HS-27A (cell line): ENCODE measurements around the gene STAC.
"Not testable (repeated sequence)": the region's sequence is repeated elsewhere in the genome, so short reads cannot be mapped to it uniquely, and the experiment has no call there.

Source experiments
- DNase-seq: peaks from one replicate; pipeline ENCODE4 v3.0.0-alpha.2; 2012; ENCODE audit warnings: low read depth, missing footprints

The STAC gene

DNA sequence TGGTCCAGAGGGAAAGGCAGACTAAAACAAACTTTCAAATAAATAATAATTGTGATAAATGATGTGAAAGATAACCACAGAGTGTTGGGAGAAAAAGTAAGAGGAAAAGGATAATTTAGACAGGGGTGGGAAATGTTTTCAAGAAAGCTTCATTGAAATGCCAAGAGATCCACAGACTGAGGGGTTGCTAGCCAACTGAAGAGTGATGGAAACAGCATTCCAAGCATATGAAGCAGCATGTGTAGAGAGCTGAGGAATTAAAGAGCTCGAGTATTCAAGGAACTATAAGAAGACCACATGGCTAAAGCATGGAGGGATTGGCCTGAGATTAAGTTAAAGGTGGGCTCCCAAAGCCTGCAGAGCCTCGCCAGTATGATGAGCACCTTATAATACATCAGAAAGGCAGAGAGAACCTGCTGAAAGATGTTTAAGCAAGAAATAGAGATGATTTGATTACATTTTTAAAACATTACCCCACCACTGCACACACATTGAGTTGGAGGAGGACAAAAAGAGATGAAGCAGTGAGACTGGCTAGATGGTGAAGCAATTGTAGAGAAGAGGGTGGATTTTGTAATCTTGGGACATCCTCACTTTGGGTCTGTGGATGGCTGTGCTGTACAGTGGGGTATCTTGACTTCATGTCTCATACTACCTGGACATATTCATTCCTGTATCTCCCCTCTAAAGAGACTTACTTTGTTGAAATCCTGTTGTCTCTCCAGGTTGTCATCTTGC, 100.8 kb downstream of the STAC start:
- no peak for DNase-seq

GRCh38 chr3:36482256-36482655, 102.0 kb downstream of the STAC start:
- no peak for DNase-seq

- no peak for DNase-seq
These were observed 102.6 kb downstream of the STAC start for GRCh38 chr3:36482880-36483279.

DNA sequence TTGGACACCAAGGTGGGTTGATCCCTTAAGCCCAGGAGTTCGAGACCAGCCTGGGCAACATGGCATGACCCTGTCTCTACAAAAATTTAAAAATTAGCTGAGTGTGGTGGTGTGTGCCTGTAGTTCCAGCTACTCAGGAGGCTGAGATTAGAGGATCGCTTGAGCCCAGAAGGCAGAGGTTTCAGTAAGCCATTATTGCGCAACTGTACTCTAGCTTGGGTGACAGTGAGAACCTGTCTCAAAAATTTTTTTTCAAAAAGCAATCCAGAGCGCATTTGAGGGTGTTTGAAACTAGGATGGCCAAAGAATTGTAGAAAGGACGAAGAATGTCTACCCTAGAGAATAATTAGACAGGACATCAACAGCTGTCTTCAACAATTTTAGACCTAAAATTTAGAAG, 103.4 kb downstream of the STAC start:
- DNase-seq: no peak

DNA sequence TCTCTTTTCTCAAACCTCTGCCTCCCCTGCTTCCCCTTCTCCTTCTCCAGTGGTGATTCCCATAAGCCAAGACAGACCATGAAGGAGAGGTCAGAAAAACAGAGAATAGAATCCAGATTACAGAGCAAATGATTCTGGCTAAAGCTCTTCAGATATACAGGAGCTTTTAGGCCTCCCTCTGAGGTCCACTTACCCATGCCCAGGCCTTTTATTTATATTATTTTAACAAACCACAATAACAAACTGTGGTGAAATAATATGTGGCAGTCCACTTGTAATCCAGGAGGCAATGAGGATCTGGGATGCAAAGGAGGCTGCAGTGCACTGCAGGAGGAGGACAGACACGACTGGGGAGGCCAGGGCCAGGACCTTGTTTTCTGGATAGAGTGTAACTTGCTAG, 104.1 kb downstream of the STAC start:
- no peak for DNase-seq

- DNase-seq: no peak
These were observed 105.9 kb downstream of the STAC start for GRCh38 chr3:36486009-36486795.

DNA sequence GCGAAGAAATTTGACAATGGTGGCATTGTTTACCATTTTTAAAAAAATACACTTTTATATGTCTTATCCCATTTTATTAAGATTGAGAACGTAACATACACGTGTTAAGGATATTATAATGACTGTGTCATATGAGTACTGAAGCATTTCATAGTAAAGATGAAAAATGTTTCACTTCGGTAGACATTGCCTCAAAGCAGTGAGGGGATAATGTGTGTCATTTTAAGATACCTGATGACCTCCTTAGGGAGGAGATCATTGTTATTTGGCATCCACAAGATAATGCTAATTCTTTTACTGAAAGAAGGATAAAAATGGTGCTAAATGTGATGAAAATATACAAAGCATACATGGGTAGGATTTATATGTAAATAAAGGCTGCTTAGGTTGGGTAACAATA, 107.3 kb downstream of the STAC start:
- no peak for DNase-seq

GRCh38 chr3:36488077-36488789, 107.9 kb downstream of the STAC start:
- no peak for DNase-seq

- no peak for DNase-seq
These were observed 108.8 kb downstream of the STAC start for GRCh38 chr3:36489101-36489500.

- DNase-seq: no peak
These were observed 109.5 kb downstream of the STAC start for GRCh38 chr3:36489679-36490425.

GRCh38 chr3:36493051-36493450, 112.7 kb downstream of the STAC start:
- no peak for DNase-seq

- DNase-seq: no peak
These were observed 114.3 kb downstream of the STAC start for GRCh38 chr3:36494461-36495109.

DNA sequence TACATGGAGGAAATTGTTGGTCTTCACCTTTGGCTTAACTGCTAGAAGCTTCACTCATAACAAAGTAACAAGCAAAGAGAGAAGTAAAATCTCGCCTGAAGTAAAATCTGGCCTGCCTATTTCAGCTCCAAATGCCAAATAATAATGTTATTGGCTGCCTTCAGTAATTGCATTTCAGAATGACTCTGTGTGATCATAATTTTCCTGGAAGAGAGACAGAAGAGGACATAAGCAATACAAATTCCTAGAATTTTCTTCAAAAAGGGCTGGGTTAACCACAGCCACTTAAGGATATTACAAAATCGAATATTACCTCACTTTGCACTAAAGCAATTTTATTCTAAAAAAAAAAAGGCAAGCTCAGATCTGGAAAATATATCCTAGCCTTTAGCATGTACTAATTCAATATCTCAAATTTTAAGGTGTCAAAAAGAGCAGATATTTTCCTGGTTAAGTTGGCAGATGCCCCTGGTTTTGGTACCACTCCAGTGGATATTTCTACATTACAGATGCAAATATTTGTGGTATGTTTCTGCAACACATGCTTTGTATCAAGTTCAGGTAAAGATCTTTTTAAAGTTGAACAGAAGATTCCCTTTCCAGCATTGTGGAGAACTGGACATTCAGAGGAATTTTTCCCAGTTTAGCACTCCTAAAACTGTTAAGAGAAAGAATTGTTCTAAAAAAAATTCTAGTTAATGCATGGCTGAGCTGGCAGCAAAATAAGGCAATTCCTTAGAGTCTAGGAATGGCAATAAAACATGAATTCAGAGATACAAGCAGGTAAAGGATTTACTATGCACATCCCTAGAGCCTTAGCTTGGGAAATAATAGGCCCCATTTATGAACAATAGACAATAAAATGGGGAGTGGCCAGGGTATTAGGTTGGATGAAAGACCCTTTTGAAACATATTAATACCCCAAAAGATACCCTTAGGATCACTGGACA, 116.7 kb downstream of the STAC start:
- peak; percentile 8 for DNase-seq

GRCh38 chr3:36500053-36500452, 119.7 kb downstream of the STAC start:
- DNase-seq: not testable (repeated sequence)

DNA sequence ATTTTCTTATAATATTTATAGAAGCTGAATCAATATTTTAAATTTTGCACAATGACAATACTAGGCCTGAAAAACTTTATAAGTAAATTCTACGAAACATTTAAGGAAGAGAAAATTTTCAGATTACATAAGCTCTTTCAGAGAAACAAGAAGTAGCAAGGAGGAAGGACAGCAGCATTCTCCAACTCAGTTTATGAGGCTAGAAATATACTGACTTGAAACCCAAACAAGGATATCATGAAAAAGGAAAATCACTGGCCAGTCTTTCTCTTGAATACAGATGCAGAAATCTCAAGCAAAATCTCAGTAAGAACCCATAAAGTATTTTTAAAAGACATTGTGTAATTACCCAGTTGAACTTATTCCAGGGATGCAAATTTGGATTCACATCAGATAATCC, 121.3 kb downstream of the STAC start:
- DNase-seq: no peak

DNA sequence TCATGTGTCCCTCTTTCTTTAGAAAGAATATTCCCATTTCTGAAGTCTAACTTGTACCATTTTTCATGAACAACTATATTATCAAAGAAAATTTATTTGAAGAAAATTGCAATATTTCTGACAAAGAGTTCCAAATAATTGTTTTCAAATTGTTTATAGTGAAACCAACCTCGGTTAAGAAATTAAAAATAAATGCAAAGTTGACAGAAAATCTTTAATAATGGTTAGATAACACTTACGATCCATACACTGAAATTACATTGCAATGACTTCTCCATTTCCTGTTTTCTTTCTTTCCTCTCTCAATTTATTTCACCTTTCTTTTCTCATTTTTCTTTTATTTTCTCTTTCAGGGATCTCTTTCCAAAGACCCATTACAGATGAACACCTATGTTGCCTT, 125.1 kb downstream of the STAC start:
- DNase-seq: no peak

GRCh38 chr3:36511791-36512486, 131.6 kb downstream of the STAC start:
- no peak for DNase-seq

- no peak for DNase-seq
These were observed 132.3 kb downstream of the STAC start for GRCh38 chr3:36512555-36512954.

DNA sequence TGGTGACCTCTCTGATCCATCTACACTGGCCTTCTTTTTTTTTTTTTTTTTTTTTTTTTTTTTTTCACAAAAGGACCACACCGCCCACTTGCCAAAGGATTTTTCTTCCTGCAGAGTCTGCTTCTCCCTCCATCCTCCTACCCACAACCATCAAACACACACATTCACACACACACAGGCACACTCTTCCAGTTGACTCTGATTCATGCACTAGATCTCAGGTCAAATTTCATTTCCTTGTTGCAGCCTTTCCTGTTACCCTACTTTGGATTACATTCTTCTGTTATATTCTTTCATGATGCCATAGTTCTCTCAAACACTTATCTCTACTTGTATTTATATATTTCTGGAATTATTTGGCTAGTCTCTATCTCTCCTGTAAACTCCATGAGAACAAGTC, 133.9 kb downstream of the STAC start:
- DNase-seq: no peak

DNA sequence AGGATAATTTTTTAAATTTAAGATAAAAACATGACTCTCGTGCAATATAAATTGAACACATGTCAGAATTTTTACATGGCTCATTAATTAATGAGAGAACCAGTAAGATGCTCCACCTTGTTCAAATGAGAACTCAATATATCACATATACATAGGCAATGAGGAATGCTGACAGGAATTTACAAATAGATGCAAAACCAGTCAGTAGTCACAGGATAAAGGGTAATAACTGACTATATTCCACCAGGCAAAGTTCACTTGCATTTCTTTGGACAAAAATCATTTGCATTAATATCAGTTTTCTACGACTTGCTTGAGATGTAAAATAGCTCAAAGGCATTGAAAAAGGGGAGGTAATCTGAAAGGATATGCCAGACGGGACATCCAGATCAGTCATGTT, 139.4 kb downstream of the STAC start:
- no peak for DNase-seq
